Stimulated activated memory B cell treated with anti-CD40 and anti-IgM and Interleukin-4, amounts not matched to agents 10 μg/mL and 1 μg/mL and 100 μg/mL, for 72 hours (primary cell): ENCODE measurements around the gene BTG4.

ENCODE experiments used
- ATAC-seq: fragments of 150-1000 bp; cut with Tn5 transposase; 2 replicates; pipeline ENCODE4 v1.10.0; 2021
- H3K27ac Mint-ChIP-seq: one replicate; pipeline ENCODE4 v1.8.0; 2022; ENCODE audit warnings: mild to moderate bottlenecking, mixed read lengths
- H3K27me3 Mint-ChIP-seq: one replicate; pipeline ENCODE4 v1.8.0; 2022; ENCODE audit warnings: mixed read lengths
- H3K36me3 Mint-ChIP-seq: one replicate; pipeline ENCODE4 v1.8.0; 2022; ENCODE audit warnings: mixed read lengths
- H3K4me1 Mint-ChIP-seq: one replicate; pipeline ENCODE4 v1.8.0; 2022; ENCODE audit warnings: mixed read lengths
- H3K4me3 Mint-ChIP-seq: one replicate; pipeline ENCODE4 v1.8.0; 2022; ENCODE audit warnings: mild to moderate bottlenecking, moderate library complexity, mixed read lengths
- H3K9me3 Mint-ChIP-seq: one replicate; pipeline ENCODE4 v1.8.0; 2022; ENCODE audit warnings: mixed read lengths

The BTG4 gene

GRCh38 chr11:111541254-111542061 lies 29.3 kb upstream of the BTG4 start:
- Mint-ChIP-seq H3K27ac (no peak overlapping the region), H3K9me3 (no peaks in the 10 kb centered on the region), H3K27me3 (peaks cover 88% of the 10 kb centered on the region), H3K36me3 (no peaks in the 10 kb centered on the region), H3K4me3 (peak overlapping the region; percentile 67), H3K4me1 (peaks cover 9% of the 10 kb centered on the region)
- ATAC-seq = no peak

- peak overlapping the region; percentile 67 for H3K4me3 Mint-ChIP-seq
- no peaks in the 10 kb centered on the region for H3K9me3 Mint-ChIP-seq
- no peak overlapping the region for H3K27ac Mint-ChIP-seq
- no peak for ATAC-seq
- peaks cover 9% of the 10 kb centered on the region for H3K4me1 Mint-ChIP-seq
- no peaks in the 10 kb centered on the region for H3K36me3 Mint-ChIP-seq
- H3K27me3 Mint-ChIP-seq = peaks cover 88% of the 10 kb centered on the region
These were observed 28.7 kb upstream of the BTG4 start for GRCh38 chr11:111540937-111541253.

- Mint-ChIP-seq H3K27ac (no peak within 1 kb of the TSS), H3K9me3 (no peaks in the 10 kb centered on the region), H3K27me3 (peaks cover 88% of the 10 kb centered on the region), H3K4me3 (peak within 1 kb of the TSS; percentile 67), H3K36me3 (no peaks in the 10 kb centered on the region), H3K4me1 (peaks cover 9% of the 10 kb centered on the region)
- no peak for ATAC-seq
These were observed 28.1 kb upstream of the BTG4 start, which contains the start of gene LAYN for GRCh38 chr11:111540114-111540936. TSS of gene LAYN (plus strand) at chr11:111540720. CDS start at chr11:111540844, 124 bp downstream.

GRCh38 chr11:111539426-111540113 lies 27.4 kb upstream of the BTG4 start:
- Mint-ChIP-seq H3K9me3 (no peaks in the 10 kb centered on the region), H3K4me1 (peaks cover 9% of the 10 kb centered on the region), H3K27me3 (peaks cover 90% of the 10 kb centered on the region), H3K4me3 (no peak overlapping the region), H3K36me3 (no peaks in the 10 kb centered on the region), H3K27ac (no peak overlapping the region)
- no peak for ATAC-seq

- Mint-ChIP-seq H3K36me3 (no peaks in the 10 kb centered on the region), H3K9me3 (no peaks in the 10 kb centered on the region), H3K4me1 (peaks cover 9% of the 10 kb centered on the region), H3K27ac (no peak overlapping the region), H3K4me3 (no peak overlapping the region), H3K27me3 (peaks cover 81% of the 10 kb centered on the region)
- ATAC-seq = no peak
These were observed 26.4 kb upstream of the BTG4 start for GRCh38 chr11:111538407-111539114.

GRCh38 chr11:111537336-111537860 lies 25.2 kb upstream of the BTG4 start:
- H3K9me3 Mint-ChIP-seq = no peaks in the 10 kb centered on the region
- ATAC-seq = no peak
- no peak overlapping the region for H3K27ac Mint-ChIP-seq
- no peak overlapping the region for H3K4me3 Mint-ChIP-seq
- peaks cover 75% of the 10 kb centered on the region for H3K27me3 Mint-ChIP-seq
- H3K4me1 Mint-ChIP-seq = peaks cover 9% of the 10 kb centered on the region
- no peaks in the 10 kb centered on the region for H3K36me3 Mint-ChIP-seq

- Mint-ChIP-seq H3K36me3 (no peaks in the 10 kb centered on the region), H3K9me3 (no peaks in the 10 kb centered on the region), H3K27me3 (peaks cover 63% of the 10 kb centered on the region), H3K27ac (no peak overlapping the region), H3K4me1 (peaks cover 5% of the 10 kb centered on the region), H3K4me3 (no peak overlapping the region)
- no peak for ATAC-seq
These were observed 23.1 kb upstream of the BTG4 start for GRCh38 chr11:111535281-111535680.

GRCh38 chr11:111532365-111532709 lies 20.2 kb upstream of the BTG4 start:
- no peak for ATAC-seq
- no peaks in the 10 kb centered on the region for H3K9me3 Mint-ChIP-seq
- H3K4me1 Mint-ChIP-seq = peaks cover 5% of the 10 kb centered on the region
- H3K4me3 Mint-ChIP-seq = no peak overlapping the region
- H3K27me3 Mint-ChIP-seq = peaks cover 33% of the 10 kb centered on the region
- H3K27ac Mint-ChIP-seq = no peak overlapping the region
- H3K36me3 Mint-ChIP-seq = no peaks in the 10 kb centered on the region

- Mint-ChIP-seq H3K27ac (no peak overlapping the region), H3K36me3 (no peaks in the 10 kb centered on the region), H3K4me3 (no peak overlapping the region), H3K4me1 (peaks cover 5% of the 10 kb centered on the region), H3K27me3 (peaks cover 28% of the 10 kb centered on the region), H3K9me3 (no peaks in the 10 kb centered on the region)
- peak; percentile 78 for ATAC-seq
These were observed 19.6 kb upstream of the BTG4 start for GRCh38 chr11:111531687-111532364.

GRCh38 chr11:111531136-111531535 lies 18.9 kb upstream of the BTG4 start:
- H3K9me3 Mint-ChIP-seq = no peaks in the 10 kb centered on the region
- H3K27ac Mint-ChIP-seq = no peak overlapping the region
- ATAC-seq = no peak
- peaks cover 21% of the 10 kb centered on the region for H3K27me3 Mint-ChIP-seq
- peaks cover 5% of the 10 kb centered on the region for H3K4me1 Mint-ChIP-seq
- no peak overlapping the region for H3K4me3 Mint-ChIP-seq
- no peaks in the 10 kb centered on the region for H3K36me3 Mint-ChIP-seq

GRCh38 chr11:111530091-111530490 lies 17.9 kb upstream of the BTG4 start:
- peaks cover 11% of the 10 kb centered on the region for H3K27me3 Mint-ChIP-seq
- H3K4me3 Mint-ChIP-seq = no peak overlapping the region
- H3K4me1 Mint-ChIP-seq = peaks cover 5% of the 10 kb centered on the region
- H3K27ac Mint-ChIP-seq = no peak overlapping the region
- no peaks in the 10 kb centered on the region for H3K36me3 Mint-ChIP-seq
- no peaks in the 10 kb centered on the region for H3K9me3 Mint-ChIP-seq
- ATAC-seq = no peak

- Mint-ChIP-seq H3K9me3 (no peaks in the 10 kb centered on the region), H3K27ac (no peak overlapping the region), H3K4me3 (no peak overlapping the region), H3K27me3 (peaks cover 16% of the 10 kb centered on the region), H3K4me1 (peaks cover 5% of the 10 kb centered on the region), H3K36me3 (no peaks in the 10 kb centered on the region)
- ATAC-seq = no peak
These were observed 16.4 kb upstream of the BTG4 start for GRCh38 chr11:111528557-111528956.

GRCh38 chr11:111527279-111527678 lies 15.1 kb upstream of the BTG4 start:
- ATAC-seq = no peak
- no peaks in the 10 kb centered on the region for H3K36me3 Mint-ChIP-seq
- H3K27ac Mint-ChIP-seq = no peak overlapping the region
- H3K27me3 Mint-ChIP-seq = peaks cover 13% of the 10 kb centered on the region
- peaks cover 5% of the 10 kb centered on the region for H3K4me1 Mint-ChIP-seq
- H3K4me3 Mint-ChIP-seq = no peak overlapping the region
- H3K9me3 Mint-ChIP-seq = no peaks in the 10 kb centered on the region

- H3K36me3 Mint-ChIP-seq = no peaks in the 10 kb centered on the region
- H3K27me3 Mint-ChIP-seq = peaks cover 8% of the 10 kb centered on the region
- no peak for ATAC-seq
- H3K9me3 Mint-ChIP-seq = no peaks in the 10 kb centered on the region
- no peak overlapping the region for H3K27ac Mint-ChIP-seq
- H3K4me3 Mint-ChIP-seq = no peak overlapping the region
- no peaks in the 10 kb centered on the region for H3K4me1 Mint-ChIP-seq
These were observed 14.3 kb upstream of the BTG4 start for GRCh38 chr11:111526501-111526900.
